HG02973 (cell line): ENCODE measurements around the gene LAMTOR1.
A peak's percentile ranks its signal among the peaks of the same experiment; 100 is the strongest.

ENCODE experiments used
- ATAC-seq: cut with Tn5 transposase; IDR thresholded peaks from one replicate; pipeline ENCODE4 v1.9.1; 2021; ENCODE audit warnings: moderate library complexity; ENCODE audit not compliant: unreplicated experiment

LAMTOR1 gene

DNA sequence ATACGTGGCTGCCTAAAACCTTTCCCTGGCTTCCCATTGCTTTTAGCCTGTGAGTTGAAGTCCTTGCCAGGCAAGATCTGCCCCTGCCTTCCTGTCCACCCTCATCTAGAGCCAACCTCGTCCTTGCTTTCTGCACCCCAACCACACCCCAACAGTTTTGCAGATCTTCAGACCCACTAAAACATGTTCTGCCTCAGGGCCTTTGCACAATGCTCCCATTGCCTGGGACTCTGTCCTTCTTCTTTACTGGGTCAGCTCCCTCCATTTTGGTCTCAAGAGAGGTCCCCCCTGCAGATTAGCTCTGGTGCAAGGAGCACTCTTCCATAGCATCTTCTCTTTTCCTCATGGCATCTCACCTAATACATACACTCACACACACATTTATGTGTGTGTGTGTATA lies 17.8 kb upstream of the LAMTOR1 start:
- ATAC-seq, result no peak

GRCh38 chr11:72119198-72119597 lies 16.1 kb upstream of the LAMTOR1 start:
- ATAC-seq, result no peak

DNA sequence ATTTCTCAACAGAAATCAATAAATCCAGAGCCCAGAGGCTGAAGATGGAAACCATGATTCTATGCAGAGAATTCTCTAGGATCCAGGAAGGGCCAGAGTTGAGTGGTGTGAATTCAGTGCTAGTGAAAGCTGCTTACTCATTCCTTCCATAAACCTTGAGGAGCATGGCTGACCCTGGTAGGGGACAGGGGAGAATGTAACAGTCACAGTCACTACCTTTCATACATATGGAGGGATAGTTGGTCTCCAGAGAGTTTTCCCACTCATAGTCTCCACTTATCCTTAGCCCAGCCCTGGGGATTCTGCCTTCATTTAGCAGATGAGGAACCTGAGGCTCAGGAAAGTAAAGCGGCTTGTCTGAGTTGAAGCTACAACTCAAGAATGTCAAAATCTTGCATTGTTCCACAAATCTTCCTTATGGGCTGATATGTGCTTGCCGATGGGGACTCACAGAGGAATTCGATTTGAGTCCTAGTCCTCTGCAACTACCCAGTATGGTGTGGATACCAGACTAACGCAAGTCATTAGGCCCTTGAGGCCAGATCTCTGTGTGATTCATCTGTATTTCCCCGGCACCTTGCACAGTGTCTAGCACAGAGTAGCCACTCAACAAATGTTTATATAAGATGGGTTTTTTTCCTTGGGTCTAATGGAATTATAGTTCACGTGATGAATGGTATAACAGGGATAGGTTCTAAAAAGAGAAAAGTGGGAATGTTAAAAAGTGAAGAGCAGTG lies 13.1 kb upstream of the LAMTOR1 start:
- ATAC-seq, result no peak

DNA sequence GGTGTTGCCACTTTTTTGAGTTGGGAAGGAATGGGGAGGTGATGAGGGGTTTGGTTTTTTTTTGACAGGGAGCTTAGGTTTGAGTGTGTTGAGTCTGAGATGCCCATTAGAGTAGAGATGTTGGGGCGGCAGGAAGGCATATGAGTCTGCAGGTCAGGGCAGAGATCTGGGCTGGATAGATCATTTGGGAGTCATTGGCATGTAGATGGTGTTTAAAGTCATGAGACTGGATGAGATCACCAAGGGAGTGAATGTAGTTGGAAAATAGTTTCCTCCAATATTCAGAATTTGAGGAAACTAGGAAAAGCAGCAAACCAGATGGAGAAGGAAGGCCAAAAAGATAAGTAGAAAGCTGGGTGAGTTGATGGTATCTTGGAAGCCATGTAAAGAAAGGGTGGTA lies 11.5 kb upstream of the LAMTOR1 start:
- ATAC-seq, result no peak

GRCh38 chr11:72112978-72113808 lies 10.1 kb upstream of the LAMTOR1 start:
- ATAC-seq, result no peak

GRCh38 chr11:72112143-72112977 lies 9.3 kb upstream of the LAMTOR1 start, which contains the start of gene ANAPC15:
TSS of gene ANAPC15 (minus strand) at chr11:72112695. CDS start at chr11:72111276, 1,419 bp downstream.
- peak; percentile 78 for ATAC-seq

GRCh38 chr11:72111300-72112142 lies 8.4 kb upstream of the LAMTOR1 start:
- no peak for ATAC-seq

DNA sequence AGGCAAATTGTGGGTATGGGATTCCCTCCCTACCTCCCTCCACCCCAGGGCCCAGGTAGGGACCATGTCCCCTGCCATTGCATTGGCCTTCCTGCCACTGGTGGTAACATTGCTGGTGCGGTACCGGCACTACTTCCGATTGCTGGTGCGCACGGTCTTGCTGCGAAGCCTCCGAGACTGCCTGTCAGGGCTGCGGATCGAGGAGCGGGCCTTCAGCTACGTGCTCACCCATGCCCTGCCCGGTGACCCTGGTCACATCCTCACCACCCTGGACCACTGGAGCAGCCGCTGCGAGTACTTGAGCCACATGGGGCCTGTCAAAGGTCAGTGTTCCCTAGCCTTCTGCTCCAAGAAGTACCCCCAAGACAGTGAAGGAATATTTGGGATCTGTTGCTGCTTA lies 2.8 kb upstream of the LAMTOR1 start, which contains the start of gene TOMT:
Gene TOMT (plus strand): TSS at position 37 of the 400 bp plus-strand sequence. CDS start 28 bp downstream, at position 65.
- ATAC-seq, result no peak

- ATAC-seq, result no peak
Observed at GRCh38 chr11:72103754-72104167, 664 bp upstream of the LAMTOR1 start.

- ATAC-seq, result no peak
Observed at GRCh38 chr11:72102631-72102945, 509 bp downstream of the LAMTOR1 start.

DNA sequence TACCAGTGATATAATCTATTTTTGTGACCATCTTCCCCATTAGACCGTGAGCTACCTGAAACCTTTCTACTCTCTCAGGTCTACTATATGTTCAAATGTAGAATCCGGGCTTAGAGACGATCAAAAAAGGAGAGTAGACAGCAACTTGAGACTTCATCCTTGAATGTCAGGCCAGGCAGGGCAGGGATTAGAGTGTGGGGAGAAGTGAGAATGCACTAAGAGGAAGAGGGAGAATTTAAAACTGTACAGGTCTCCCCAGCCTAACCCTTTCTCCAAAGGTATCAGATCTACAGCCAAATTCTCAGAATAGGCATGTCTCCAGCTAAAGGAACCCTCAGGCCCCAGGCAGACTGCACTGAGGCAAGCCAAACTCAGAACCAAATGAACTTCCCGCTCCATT lies 935 bp downstream of the LAMTOR1 start:
- no peak for ATAC-seq

- ATAC-seq, result no peak
Observed at GRCh38 chr11:72100462-72100861, 2.6 kb downstream of the LAMTOR1 start.

GRCh38 chr11:72100009-72100408 lies 3.1 kb downstream of the LAMTOR1 start:
- no peak for ATAC-seq

DNA sequence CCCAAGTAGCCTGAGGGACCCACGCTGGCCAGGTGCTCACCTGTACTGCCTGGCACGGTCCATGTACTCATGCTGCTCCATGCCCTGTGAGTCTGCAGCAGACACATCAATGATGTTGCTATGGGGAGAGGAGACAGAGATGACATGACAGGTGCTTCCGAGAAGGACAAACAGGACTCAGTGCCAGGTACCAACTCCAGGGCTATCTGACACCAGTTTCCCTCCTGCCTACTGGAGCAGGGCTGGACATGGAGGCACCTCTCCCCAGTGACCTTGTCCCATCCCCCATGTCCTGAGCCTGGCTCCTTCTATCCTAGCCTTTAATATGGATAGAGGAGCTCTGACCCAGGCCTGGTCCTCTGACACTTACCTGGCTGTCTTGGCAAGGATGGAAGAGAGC lies 4.4 kb downstream of the LAMTOR1 start:
- ATAC-seq, result no peak

GRCh38 chr11:72091292-72091691 lies 11.8 kb downstream of the LAMTOR1 start:
- no peak for ATAC-seq

DNA sequence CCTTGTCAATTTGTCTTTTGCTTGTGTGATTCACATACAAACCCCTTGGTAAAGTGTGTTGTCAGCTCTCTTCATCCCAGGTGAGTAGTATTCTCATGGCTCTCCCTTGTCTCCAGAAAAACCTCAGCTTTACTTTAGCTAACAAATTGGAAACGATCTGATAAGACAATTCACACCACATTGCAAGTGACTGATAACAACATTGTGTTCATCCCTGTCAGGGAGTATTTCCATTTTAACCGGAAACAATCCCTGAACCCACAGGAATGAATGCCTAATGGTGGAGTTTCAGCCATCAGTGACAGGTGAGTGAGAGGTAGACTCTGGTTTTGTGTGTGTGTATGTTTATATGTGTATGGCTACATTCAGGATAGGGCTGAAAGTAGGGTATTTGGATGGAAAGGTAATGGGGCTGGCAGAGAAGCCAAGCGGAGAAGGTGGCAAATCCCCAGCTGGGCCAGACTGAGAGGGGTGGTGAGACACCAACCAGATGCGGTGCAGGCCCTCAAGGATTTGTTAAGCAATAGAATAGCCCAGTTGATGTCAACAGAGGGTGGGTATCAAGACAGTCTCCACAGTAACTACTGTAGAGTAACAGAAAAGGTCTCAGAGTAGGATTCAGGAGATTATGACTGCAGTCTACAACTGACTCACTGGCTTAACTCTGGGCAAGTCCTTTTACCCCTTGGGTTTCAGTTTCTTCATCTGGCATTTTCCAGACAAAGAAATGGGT lies 14.9 kb downstream of the LAMTOR1 start:
- ATAC-seq, result no peak

DNA sequence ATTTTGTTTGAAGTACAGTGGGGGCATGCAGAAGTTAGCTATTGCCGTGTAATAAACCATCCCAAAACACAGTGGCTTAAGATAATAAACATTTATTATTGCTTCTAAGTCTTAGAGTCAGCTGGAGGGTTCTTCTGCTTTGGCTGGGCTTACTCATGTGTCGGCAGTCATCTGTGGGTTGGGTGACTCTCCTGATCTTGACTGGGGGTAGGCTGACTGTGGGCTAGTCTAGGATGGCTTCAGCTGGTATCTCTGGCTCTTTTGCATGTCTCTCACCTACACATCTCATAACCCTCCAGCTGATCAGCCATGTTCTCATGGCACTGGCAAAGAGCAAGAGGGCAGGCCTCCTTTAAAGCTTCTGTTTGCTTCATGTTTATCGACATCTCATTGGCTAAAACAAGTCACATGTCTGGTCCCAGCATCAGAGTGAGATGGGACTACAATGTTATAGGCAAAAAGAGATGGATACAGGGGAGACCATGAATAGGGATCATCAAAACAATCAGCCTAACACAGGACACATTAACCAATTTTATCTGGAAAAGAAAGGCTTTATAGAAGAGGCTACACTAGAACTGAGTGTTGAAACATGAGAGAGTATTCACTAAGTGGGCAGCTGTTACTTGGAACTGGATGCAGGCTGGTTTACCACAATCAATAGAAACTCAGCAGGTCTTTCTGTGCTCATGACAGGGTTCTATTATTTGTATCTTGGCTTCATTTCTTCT lies 17.3 kb downstream of the LAMTOR1 start:
- no peak for ATAC-seq

DNA sequence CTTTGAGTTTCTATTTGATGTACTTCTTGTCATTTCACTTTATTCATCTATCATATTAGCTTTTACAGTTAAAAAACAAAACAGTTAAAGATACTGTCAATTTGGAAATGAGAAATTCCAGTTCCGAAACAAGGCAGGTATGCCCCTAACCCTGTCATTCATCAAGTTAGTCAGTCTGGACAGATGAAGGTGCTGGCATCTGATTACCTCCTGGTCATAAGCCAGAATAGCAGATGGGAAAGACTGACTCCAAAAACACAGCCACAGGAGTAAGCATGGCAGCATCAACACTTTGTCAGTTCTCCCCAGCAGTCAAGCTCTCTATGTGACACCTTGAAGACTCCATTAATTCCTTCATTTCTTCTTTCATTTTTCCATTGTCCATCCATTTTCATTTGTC lies 18.1 kb downstream of the LAMTOR1 start:
- ATAC-seq, result no peak

- no peak for ATAC-seq
Observed at GRCh38 chr11:72084076-72084475, 19.0 kb downstream of the LAMTOR1 start.
